ENCODE results near the gene PKN3. TPM values are rescaled to one million over a fixed set of nuclear protein-coding genes. Genes with fewer than 3 reads are reported as not detected.

PKN3 gene
- total RNA-seq, 4 donors from 2014 or later, result 4.0 to 10.0 (median 7.6) TPM

GRCh38 chr9:128728298-128728697 lies 26.0 kb downstream of the PKN3 start:
- intact Hi-C loops (cut with DNase I), result no loop called here
- Histone ChIP-seq H3K27me3 (no peaks in the 10 kb centered on the region), H3K9me3 (no peaks in the 10 kb centered on the region), H3K36me3 (peaks cover 7 to 41% (median 37%) of the 10 kb centered on the region in 4 donors), H3K4me3 (no peak overlapping the region), H3K27ac (replicated peaks in 1 of 4) (no peak overlapping the region), H3K4me1 (peaks cover 4 to 17% (median 17%) of the 10 kb centered on the region in 4 donors)
- 71% methylated on average over 7 of the region's 7 CpGs for WGBS
- no peak for TF ChIP-seq POLR2A (IDR thresholded peaks at IDR 0.05; ENCODE audit: low read depth)
- TF ChIP-seq EP300 (IDR thresholded peaks at IDR 0.05), result no peak
- TF ChIP-seq, protein P1, sequence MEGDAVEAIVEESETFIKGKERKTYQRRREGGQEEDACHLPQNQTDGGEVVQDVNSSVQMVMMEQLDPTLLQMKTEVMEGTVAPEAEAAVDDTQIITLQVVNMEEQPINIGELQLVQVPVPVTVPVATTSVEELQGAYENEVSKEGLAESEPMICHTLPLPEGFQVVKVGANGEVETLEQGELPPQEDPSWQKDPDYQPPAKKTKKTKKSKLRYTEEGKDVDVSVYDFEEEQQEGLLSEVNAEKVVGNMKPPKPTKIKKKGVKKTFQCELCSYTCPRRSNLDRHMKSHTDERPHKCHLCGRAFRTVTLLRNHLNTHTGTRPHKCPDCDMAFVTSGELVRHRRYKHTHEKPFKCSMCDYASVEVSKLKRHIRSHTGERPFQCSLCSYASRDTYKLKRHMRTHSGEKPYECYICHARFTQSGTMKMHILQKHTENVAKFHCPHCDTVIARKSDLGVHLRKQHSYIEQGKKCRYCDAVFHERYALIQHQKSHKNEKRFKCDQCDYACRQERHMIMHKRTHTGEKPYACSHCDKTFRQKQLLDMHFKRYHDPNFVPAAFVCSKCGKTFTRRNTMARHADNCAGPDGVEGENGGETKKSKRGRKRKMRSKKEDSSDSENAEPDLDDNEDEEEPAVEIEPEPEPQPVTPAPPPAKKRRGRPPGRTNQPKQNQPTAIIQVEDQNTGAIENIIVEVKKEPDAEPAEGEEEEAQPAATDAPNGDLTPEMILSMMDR (IDR thresholded peaks at IDR 0.05), result no peak
- no peak for TF ChIP-seq POLR2AphosphoS5 (IDR thresholded peaks at IDR 0.05)
- no peak for DNase-seq (ENCODE audit: extremely low spot score)

GRCh38 chr9:128729302-128729701 lies 27.0 kb downstream of the PKN3 start:
- no peak for TF ChIP-seq EP300 (IDR thresholded peaks at IDR 0.05)
- no peak for TF ChIP-seq POLR2A (IDR thresholded peaks at IDR 0.05; ENCODE audit: low read depth)
- TF ChIP-seq, protein P1 (IDR thresholded peaks at IDR 0.05), result no peak
- no peak for TF ChIP-seq POLR2AphosphoS5 (IDR thresholded peaks at IDR 0.05)
- no peak for DNase-seq (ENCODE audit: extremely low spot score)
- intact Hi-C loops (cut with DNase I), result no loop called here
- H3K4me3 ChIP-seq, result no peak overlapping the region
- peaks cover 7 to 47% (median 40%) of the 10 kb centered on the region in 4 donors for H3K36me3 ChIP-seq
- no peak overlapping the region for H3K27ac ChIP-seq (replicated peaks in 1 of 4)
- 73% methylated on average over 5 of the region's 5 CpGs for WGBS
- H3K9me3 ChIP-seq, result no peaks in the 10 kb centered on the region
- peaks cover 4 to 14% (median 13%) of the 10 kb centered on the region in 4 donors for H3K4me1 ChIP-seq
- no peaks in the 10 kb centered on the region for H3K27me3 ChIP-seq

- intact Hi-C loops (cut with DNase I), result no loop called here
- Histone ChIP-seq H3K36me3 (peaks cover 14 to 53% (median 46%) of the 10 kb centered on the region in 4 donors), H3K9me3 (no peaks in the 10 kb centered on the region), H3K4me1 (peaks cover 0 to 7% (median 7%) of the 10 kb centered on the region in 4 donors), H3K4me3 (no peak overlapping the region), H3K27ac (replicated peaks in 1 of 4) (no peak overlapping the region), H3K27me3 (no peaks in the 10 kb centered on the region)
- WGBS, result 86% methylated on average over 20 of the region's 27 CpGs
- DNase-seq (ENCODE audit: extremely low spot score), result no peak
- TF ChIP-seq, protein P1 (IDR thresholded peaks at IDR 0.05), result no peak
- TF ChIP-seq EP300 (IDR thresholded peaks at IDR 0.05) (no peak), POLR2A (IDR thresholded peaks at IDR 0.05; ENCODE audit: low read depth) (no peak), POLR2AphosphoS5 (IDR thresholded peaks at IDR 0.05) (no peak)
Observed at GRCh38 chr9:128729766-128730517, 27.6 kb downstream of the PKN3 start.

GRCh38 chr9:128731093-128731492 lies 28.8 kb downstream of the PKN3 start:
- intact Hi-C loops (cut with DNase I), result no loop called here
- no peak for TF ChIP-seq EP300 (IDR thresholded peaks at IDR 0.05)
- Histone ChIP-seq H3K4me1 (peaks cover 0 to 6% (median 5%) of the 10 kb centered on the region in 4 donors), H3K27ac (replicated peaks in 1 of 4) (no peak overlapping the region), H3K27me3 (no peaks in the 10 kb centered on the region), H3K4me3 (no peak overlapping the region), H3K36me3 (peaks cover 16 to 60% (median 54%) of the 10 kb centered on the region in 4 donors), H3K9me3 (no peaks in the 10 kb centered on the region)
- no peak for DNase-seq (ENCODE audit: extremely low spot score)
- 82% methylated on average over 13 of the region's 13 CpGs for WGBS

DNA sequence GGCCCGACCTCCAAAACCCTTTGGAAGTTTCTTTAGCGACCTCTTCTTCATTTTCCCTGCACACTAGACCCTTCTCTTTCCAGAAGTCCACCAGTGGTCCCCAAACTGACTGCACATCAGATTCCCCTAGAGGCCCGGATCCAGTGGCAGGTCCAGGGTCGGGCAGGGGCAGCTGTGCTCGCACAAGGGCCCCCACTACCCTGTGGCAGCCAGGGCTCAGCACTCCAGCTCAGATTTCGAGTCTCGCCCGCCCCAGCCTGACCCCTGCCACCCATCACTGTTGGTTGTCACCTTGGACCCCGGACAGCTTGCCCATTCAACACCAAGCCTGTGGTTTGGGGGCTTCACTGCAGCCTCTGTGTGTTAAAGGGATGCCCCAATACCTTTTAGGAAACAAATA lies 29.4 kb downstream of the PKN3 start:
- no peak overlapping the region for H3K4me3 ChIP-seq
- DNase-seq (ENCODE audit: extremely low spot score), result no peak
- WGBS, result 81% methylated on average over 9 of the region's 9 CpGs
- no peak overlapping the region for H3K27ac ChIP-seq (replicated peaks in 1 of 4)
- peaks cover 0 to 6% (median 5%) of the 10 kb centered on the region in 4 donors for H3K4me1 ChIP-seq
- H3K27me3 ChIP-seq, result no peaks in the 10 kb centered on the region
- peaks cover 16 to 66% (median 59%) of the 10 kb centered on the region in 4 donors for H3K36me3 ChIP-seq
- H3K9me3 ChIP-seq, result no peaks in the 10 kb centered on the region
- TF ChIP-seq POLR2A (IDR thresholded peaks at IDR 0.05; ENCODE audit: low read depth) (no peak), EP300 (IDR thresholded peaks at IDR 0.05) (no peak), POLR2AphosphoS5 (IDR thresholded peaks at IDR 0.05) (no peak)
- TF ChIP-seq, protein P1 (IDR thresholded peaks at IDR 0.05), result no peak
- intact Hi-C loops (cut with DNase I), result no loop called here
